CD4-positive, alpha-beta T cell (primary cell): Measurements from ENCODE around the gene DGKI. TPM values are rescaled to one million over a fixed set of nuclear protein-coding genes. Genes with fewer than 3 reads are reported as not detected.

Experiments
- ATAC-seq: fragments of 200-7000 bp; cut with Tn5 transposase; one replicate; pipeline ENCODE4 v1.10.0; 2022; ENCODE audit warnings: mild to moderate bottlenecking; ENCODE audit not compliant: poor library complexity
- CTCF ChIA-PET: fragments of 350-600 bp; sonication (Branson Sonifier 250); formaldehyde crosslinking; loops from one replicate; lab custom pipeline; 2021; ENCODE audit warnings: antibody characterized with exemption, inconsistent platforms; lab: Charles Lee
- POLR2A ChIA-PET: fragments of 350-600 bp; sonication (Branson Sonifier 250); formaldehyde crosslinking; loops from one replicate; lab custom pipeline; 2021; ENCODE audit warnings: antibody characterized with exemption, inconsistent platforms; lab: Charles Lee
- DNase-seq, 14 experiments: peaks; one replicate each; pipeline ENCODE4 v3.0.0-alpha.2; 2013 to 2020; ENCODE audit warnings: mixed read lengths in 2 of 14
- H3K27ac ChIP-seq, 2 donors: one replicate each; pipeline versions ENCODE4 v1.5.1 to v1.7.0; 2013; ENCODE audit warnings: low read length in 2 of 2, low read depth in 1 of 2, mild to moderate bottlenecking in 1 of 2
- H3K27me3 ChIP-seq, 2 experiments: 1 replicate in 1 of 2; 2 replicates in 1 of 2; pipeline versions ENCODE4 v1.6.1 to v1.7.0; 2013; ENCODE audit warnings: low read length in 2 of 2, control low read depth in 1 of 2, mild to moderate bottlenecking in 1 of 2, moderate library complexity in 1 of 2; ENCODE audit not compliant: insufficient read depth in 2 of 2, control insufficient read depth in 1 of 2
- H3K36me3 ChIP-seq: one replicate; pipeline ENCODE4 v1.6.1; 2013; ENCODE audit warnings: low read length, control low read depth; ENCODE audit not compliant: insufficient read depth
- H3K4me1 ChIP-seq: one replicate; pipeline ENCODE4 v1.6.1; 2013; ENCODE audit warnings: low read length, control low read depth; ENCODE audit not compliant: insufficient read depth
- H3K4me3 ChIP-seq: one replicate; pipeline ENCODE4 v1.5.1; 2013; ENCODE audit warnings: mild to moderate bottlenecking, low read length, moderate library complexity
- H3K9me3 ChIP-seq, 2 experiments: 1 replicate in 1 of 2; 2 replicates in 1 of 2; pipeline versions ENCODE4 v1.6.1 to v1.7.0; 2013; ENCODE audit warnings: low read length in 2 of 2, mild to moderate bottlenecking in 2 of 2, control low read depth in 1 of 2, moderate library complexity in 1 of 2; ENCODE audit not compliant: control insufficient read depth in 1 of 2, insufficient read depth in 1 of 2
- H3K27ac Mint-ChIP-seq: one replicate; pipeline ENCODE4 v1.8.0; 2020; ENCODE audit warnings: mixed read lengths
- H3K27me3 Mint-ChIP-seq: one replicate; pipeline ENCODE4 v1.8.0; 2021; ENCODE audit warnings: mixed read lengths
- H3K36me3 Mint-ChIP-seq: one replicate; pipeline ENCODE4 v1.8.0; 2021; ENCODE audit warnings: low read depth, mixed read lengths
- H3K4me1 Mint-ChIP-seq: one replicate; pipeline ENCODE4 v1.8.0; 2021; ENCODE audit warnings: low read depth, mixed read lengths
- H3K4me3 Mint-ChIP-seq: one replicate; pipeline ENCODE4 v1.8.0; 2020; ENCODE audit warnings: mild to moderate bottlenecking, mixed read lengths
- H3K9me3 Mint-ChIP-seq: one replicate; pipeline ENCODE4 v1.8.0; 2020; ENCODE audit warnings: mixed read lengths
- CTCF ChIP-seq: fragments of 200-600 bp; IDR thresholded peaks from one replicate; pipeline ENCODE4 v1.8.0; 2022; ENCODE audit warnings: antibody characterized with exemption, mild to moderate bottlenecking
- intact Hi-C, 2 experiments: fragments of 100-400 bp; cut with DNase I in 1 of 2; cut with micrococcal nuclease in 1 of 2; formaldehyde crosslinking; loops; one replicate each; pipeline versions ENCODE4 v1.15.1 to v1.9.0; 2023 to 2025; cut with DNase I, micrococcal nuclease
- total RNA-seq, 174 experiments: library from RNA in 2 of 174; stranded (reverse) in 2 of 174; gene quantifications; one replicate each; pipeline ENCODE4 v1.2.3 and lab custom pipeline; 2021 to 2026

Gene DGKI
- total RNA-seq, 2 experiments from 2014 or later: not detected

DNA sequence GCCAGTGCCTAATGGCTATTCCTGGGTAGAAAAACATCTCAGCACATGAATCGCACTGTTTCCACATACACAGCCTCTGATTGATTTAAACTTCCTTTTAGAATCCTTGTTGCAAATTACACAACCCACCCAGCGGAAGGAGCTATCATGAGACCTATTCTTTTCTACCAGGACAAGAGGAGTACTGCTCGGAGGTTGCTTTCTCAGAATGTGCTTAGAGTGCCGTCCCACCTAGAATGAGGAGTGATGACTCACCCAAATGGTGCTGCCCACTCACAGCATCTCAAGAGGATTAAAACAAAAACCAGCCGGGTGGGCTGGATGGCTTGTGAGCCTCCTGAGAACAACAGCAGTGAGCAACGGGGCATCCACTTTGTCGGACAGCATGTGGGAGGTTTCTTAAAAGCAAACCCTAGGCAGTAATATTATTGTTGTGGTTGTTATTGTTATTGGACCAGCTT lies 128.9 kb downstream of the DGKI start:
- Histone ChIP-seq H3K4me3 (no peak overlapping the region), H3K36me3 (no peaks in the 10 kb centered on the region), H3K9me3 (no peaks in the 10 kb centered on the region), H3K27ac (no peak overlapping the region), H3K4me1 (no peaks in the 10 kb centered on the region), H3K27me3 (no peaks in the 10 kb centered on the region)
- peaks cover 9% of the 10 kb centered on the region for H3K27me3 Mint-ChIP-seq
- H3K36me3 Mint-ChIP-seq: no peaks in the 10 kb centered on the region
- no peaks in the 10 kb centered on the region for H3K9me3 Mint-ChIP-seq
- H3K27ac Mint-ChIP-seq: no peak overlapping the region
- ChIA-PET POLR2A (interaction anchor here (0.7 kb wide), 1 partner anchor 264 kb away, joined by 3 read pairs; no protein-coding TSS in a partner anchor), CTCF (no interaction called here)
- DNase-seq (no peak), ATAC-seq (no peak)
- no peak for TF ChIP-seq CTCF
- no peaks in the 10 kb centered on the region for H3K4me1 Mint-ChIP-seq
- intact Hi-C loops: no loop called here
- H3K4me3 Mint-ChIP-seq: no peak overlapping the region

DNA sequence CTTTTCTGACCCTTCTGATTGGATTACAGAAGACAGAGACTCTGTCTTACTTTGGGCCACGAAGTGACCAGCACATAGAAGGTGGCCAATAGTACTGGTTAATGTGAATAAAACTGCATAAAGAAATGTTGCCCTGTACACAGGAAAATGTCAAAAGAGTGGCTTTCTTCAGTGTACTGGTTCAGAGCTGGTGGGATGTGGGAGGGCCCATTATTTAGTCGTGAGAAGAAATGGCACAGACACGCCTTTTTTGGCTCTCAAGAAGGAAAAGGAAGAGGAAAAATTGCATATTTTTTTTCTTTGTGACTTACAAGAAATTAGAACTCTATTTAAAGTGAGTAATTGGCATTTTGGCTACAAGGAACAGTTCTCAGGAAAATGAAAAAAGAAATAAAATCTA lies 129.7 kb downstream of the DGKI start:
- no peak overlapping the region for H3K27ac Mint-ChIP-seq
- no peaks in the 10 kb centered on the region for H3K4me1 Mint-ChIP-seq
- H3K9me3 Mint-ChIP-seq: no peaks in the 10 kb centered on the region
- peaks cover 9% of the 10 kb centered on the region for H3K27me3 Mint-ChIP-seq
- Histone ChIP-seq H3K27me3 (no peaks in the 10 kb centered on the region), H3K36me3 (no peaks in the 10 kb centered on the region), H3K4me1 (no peaks in the 10 kb centered on the region), H3K4me3 (no peak overlapping the region), H3K9me3 (no peaks in the 10 kb centered on the region), H3K27ac (no peak overlapping the region)
- POLR2A ChIA-PET: interaction anchor here (0.7 kb wide), 1 partner anchor 265 kb away, joined by 3 read pairs; no protein-coding TSS in a partner anchor
- no peak for TF ChIP-seq CTCF
- DNase-seq (no peak), ATAC-seq (no peak)
- no peak overlapping the region for H3K4me3 Mint-ChIP-seq
- no peaks in the 10 kb centered on the region for H3K36me3 Mint-ChIP-seq
- intact Hi-C loops: no loop called here
- CTCF ChIA-PET: no interaction called here

DNA sequence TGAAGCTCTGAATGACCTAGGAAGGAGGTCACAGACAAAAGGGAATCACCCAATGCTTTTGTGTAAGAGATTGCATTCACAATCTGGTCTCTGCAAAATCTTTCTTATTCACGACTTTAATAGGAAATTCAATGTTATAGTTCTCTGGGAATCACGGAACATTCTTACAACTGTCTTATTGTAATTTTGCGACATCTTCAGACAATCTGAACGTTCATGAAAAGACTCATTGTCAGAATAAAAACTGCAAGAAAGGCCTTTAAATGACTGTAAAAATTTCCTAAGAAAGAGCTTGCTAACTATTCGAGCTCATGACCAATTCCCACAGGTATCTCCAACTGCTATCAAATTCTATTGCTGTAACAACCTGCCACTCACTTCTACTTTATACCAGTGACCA lies 130.7 kb downstream of the DGKI start:
- TF ChIP-seq CTCF: no peak
- no peaks in the 10 kb centered on the region for H3K4me1 ChIP-seq
- no peaks in the 10 kb centered on the region for H3K36me3 ChIP-seq
- ATAC-seq (no peak), DNase-seq (no peak)
- no peak overlapping the region for H3K27ac ChIP-seq
- intact Hi-C loops: no loop called here
- no peak overlapping the region for H3K4me3 ChIP-seq
- ChIA-PET CTCF (no interaction called here), POLR2A (no interaction called here)
- Mint-ChIP-seq H3K36me3 (no peaks in the 10 kb centered on the region), H3K4me1 (no peaks in the 10 kb centered on the region), H3K4me3 (no peak overlapping the region), H3K27me3 (peaks cover 9% of the 10 kb centered on the region), H3K27ac (no peak overlapping the region), H3K9me3 (no peaks in the 10 kb centered on the region)
- no peaks in the 10 kb centered on the region for H3K27me3 ChIP-seq
- H3K9me3 ChIP-seq: no peaks in the 10 kb centered on the region
